Measurements from ENCODE around the gene HOXC12.
A peak's percentile ranks its signal among the peaks of the same experiment; 100 is the strongest.

DNA sequence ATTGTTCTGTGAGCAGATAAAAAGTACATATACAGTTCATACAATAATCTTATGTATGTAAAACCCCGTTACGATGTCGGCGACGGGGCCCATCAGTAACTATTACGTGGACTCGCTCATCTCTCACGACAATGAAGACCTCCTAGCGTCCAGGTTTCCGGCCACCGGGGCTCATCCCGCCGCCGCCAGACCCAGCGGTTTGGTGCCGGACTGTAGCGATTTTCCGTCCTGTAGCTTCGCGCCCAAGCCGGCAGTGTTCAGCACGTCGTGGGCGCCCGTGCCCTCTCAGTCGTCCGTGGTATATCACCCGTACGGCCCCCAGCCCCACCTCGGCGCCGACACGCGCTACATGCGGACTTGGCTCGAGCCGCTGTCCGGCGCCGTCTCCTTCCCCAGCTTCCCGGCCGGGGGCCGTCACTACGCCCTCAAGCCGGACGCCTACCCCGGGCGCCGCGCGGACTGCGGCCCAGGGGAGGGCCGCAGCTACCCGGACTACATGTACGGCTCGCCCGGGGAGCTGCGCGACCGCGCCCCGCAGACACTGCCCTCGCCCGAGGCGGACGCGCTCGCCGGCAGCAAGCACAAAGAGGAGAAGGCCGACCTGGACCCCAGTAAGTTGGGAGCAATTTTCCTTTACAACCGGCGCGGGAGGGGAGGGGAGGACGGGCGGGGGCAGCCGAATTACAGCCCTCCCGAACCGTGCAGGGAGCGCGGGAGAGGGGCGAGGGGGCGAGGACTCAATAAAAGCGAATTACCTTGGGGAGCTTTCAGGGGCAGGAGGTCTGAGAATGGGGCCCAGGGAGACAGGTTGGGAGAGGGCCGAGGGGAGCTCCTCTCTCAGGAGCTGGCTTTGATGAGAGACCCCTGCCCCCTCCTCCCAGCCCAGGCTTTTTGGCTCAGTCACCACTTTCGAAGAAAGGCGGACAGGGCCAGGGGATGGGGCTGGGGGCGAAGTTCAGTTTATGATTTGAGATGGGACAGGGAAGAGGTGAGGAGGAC lies 45.7 kb downstream of the HOXC12 start, which contains the start of gene HOXC9:
- TF ChIP-seq, protein P1, sequence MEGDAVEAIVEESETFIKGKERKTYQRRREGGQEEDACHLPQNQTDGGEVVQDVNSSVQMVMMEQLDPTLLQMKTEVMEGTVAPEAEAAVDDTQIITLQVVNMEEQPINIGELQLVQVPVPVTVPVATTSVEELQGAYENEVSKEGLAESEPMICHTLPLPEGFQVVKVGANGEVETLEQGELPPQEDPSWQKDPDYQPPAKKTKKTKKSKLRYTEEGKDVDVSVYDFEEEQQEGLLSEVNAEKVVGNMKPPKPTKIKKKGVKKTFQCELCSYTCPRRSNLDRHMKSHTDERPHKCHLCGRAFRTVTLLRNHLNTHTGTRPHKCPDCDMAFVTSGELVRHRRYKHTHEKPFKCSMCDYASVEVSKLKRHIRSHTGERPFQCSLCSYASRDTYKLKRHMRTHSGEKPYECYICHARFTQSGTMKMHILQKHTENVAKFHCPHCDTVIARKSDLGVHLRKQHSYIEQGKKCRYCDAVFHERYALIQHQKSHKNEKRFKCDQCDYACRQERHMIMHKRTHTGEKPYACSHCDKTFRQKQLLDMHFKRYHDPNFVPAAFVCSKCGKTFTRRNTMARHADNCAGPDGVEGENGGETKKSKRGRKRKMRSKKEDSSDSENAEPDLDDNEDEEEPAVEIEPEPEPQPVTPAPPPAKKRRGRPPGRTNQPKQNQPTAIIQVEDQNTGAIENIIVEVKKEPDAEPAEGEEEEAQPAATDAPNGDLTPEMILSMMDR (IDR thresholded peaks at IDR 0.05) = no peak
- peak in 2 of 3 donors; percentile 28 to 45 for TF ChIP-seq POLR2AphosphoS5 (IDR thresholded peaks at IDR 0.05)
- TF ChIP-seq POLR2A (IDR thresholded peaks at IDR 0.05) = no peak
